ENCODE results near the gene NDUFB10.
A peak's percentile ranks its signal among the peaks of the same experiment; 100 is the strongest.

The NDUFB10 gene

GRCh38 chr16:2008009-2008526, 48.7 kb downstream of the NDUFB10 start:
- H3K36me3 Mint-ChIP-seq = peaks cover 9% of the 10 kb centered on the region
- H3K4me3 Mint-ChIP-seq = peak overlapping the region; percentile 86
- no peaks in the 10 kb centered on the region for H3K9me3 Mint-ChIP-seq
- H3K4me1 Mint-ChIP-seq = peaks cover 51% of the 10 kb centered on the region
- no peaks in the 10 kb centered on the region for H3K27me3 Mint-ChIP-seq
- H3K27ac Mint-ChIP-seq = peak overlapping the region; percentile 92
- DNase-seq = peak; percentile 52
- CTCF ChIA-PET = interaction anchor here (2.0 kb wide), 1 partner anchor 132 kb away, joined by 8 read pairs; no protein-coding TSS in a partner anchor

- CTCF ChIA-PET = interaction anchor here (2.0 kb wide), 1 partner anchor 132 kb away, joined by 8 read pairs; no protein-coding TSS in a partner anchor
- peak overlapping the region; percentile 86 for H3K4me3 Mint-ChIP-seq
- H3K27ac Mint-ChIP-seq = peak overlapping the region; percentile 92
- peaks cover 51% of the 10 kb centered on the region for H3K4me1 Mint-ChIP-seq
- peak; percentile 57 for DNase-seq
- H3K9me3 Mint-ChIP-seq = no peaks in the 10 kb centered on the region
- H3K27me3 Mint-ChIP-seq = no peaks in the 10 kb centered on the region
- H3K36me3 Mint-ChIP-seq = peaks cover 8% of the 10 kb centered on the region
These were observed 49.4 kb downstream of the NDUFB10 start for GRCh38 chr16:2008631-2009163.

- Mint-ChIP-seq H3K4me3 (peak overlapping the region; percentile 86), H3K4me1 (peaks cover 47% of the 10 kb centered on the region), H3K27me3 (no peaks in the 10 kb centered on the region), H3K9me3 (no peaks in the 10 kb centered on the region), H3K36me3 (peaks cover 8% of the 10 kb centered on the region), H3K27ac (peak overlapping the region; percentile 92)
- CTCF ChIA-PET = interaction anchor here (2.0 kb wide), 1 partner anchor 131 kb away, joined by 8 read pairs; no protein-coding TSS in a partner anchor
- peak; percentile 43 for DNase-seq
These were observed 49.9 kb downstream of the NDUFB10 start for GRCh38 chr16:2009164-2009711.

GRCh38 chr16:2009791-2010510, 50.6 kb downstream of the NDUFB10 start, which contains the start of gene ZNF598:
TSS of gene ZNF598 (minus strand) at chr16:2009821.
- H3K27me3 Mint-ChIP-seq = no peaks in the 10 kb centered on the region
- peak within 1 kb of the TSS; percentile 90 for H3K4me3 Mint-ChIP-seq
- peaks cover 42% of the 10 kb centered on the region for H3K4me1 Mint-ChIP-seq
- peaks cover 8% of the 10 kb centered on the region for H3K36me3 Mint-ChIP-seq
- CTCF ChIA-PET = no interaction called here
- peak; percentile 85 for DNase-seq
- peak within 1 kb of the TSS; percentile 92 for H3K27ac Mint-ChIP-seq
- no peaks in the 10 kb centered on the region for H3K9me3 Mint-ChIP-seq

Data from activated naive CD4-positive, alpha-beta T cell treated with anti-CD3 and anti-CD28 coated beads, Interleukin-2, amount 10 ng/mL, durations not matched to agents 7 days and 5 days (primary cell).